HepG2 (cell line): ENCODE data around the gene METTL5. TPM values are rescaled to one million over a fixed set of nuclear protein-coding genes. Genes with fewer than 3 reads are reported as not detected.

Experiments used
- BRD4 ChIP-seq: sonication (generic); formaldehyde crosslinking; IDR thresholded peaks from 2 replicates; pipeline ENCODE4 v1.4.0; 2020; ENCODE audit warnings: missing genetic modification reagents
- MLLT10 ChIP-seq: sonication (generic); formaldehyde crosslinking; IDR thresholded peaks from 2 replicates; pipeline ENCODE4 v1.4.0; 2020; ENCODE audit warnings: missing genetic modification reagents
- NFIB ChIP-seq: sonication (generic); formaldehyde crosslinking; IDR thresholded peaks from 2 replicates; pipeline ENCODE4 v1.9.0; 2021; ENCODE audit warnings: missing genetic modification reagents, mild to moderate bottlenecking, borderline replicate concordance
- NFIC ChIP-seq: IDR thresholded peaks from 2 replicates; pipeline ENCODE4 v1.6.1; 2012; ENCODE audit warnings: mild to moderate bottlenecking, low read length, inconsistent platforms
- NR2F2 ChIP-seq: IDR thresholded peaks from 2 replicates; pipeline ENCODE4 v1.6.1; 2012; ENCODE audit warnings: low read depth, inconsistent platforms, borderline replicate concordance
- PAX8 ChIP-seq: sonication (generic); formaldehyde crosslinking; IDR thresholded peaks from 2 replicates; pipeline ENCODE4 v1.8.0; 2022; ENCODE audit warnings: mild to moderate bottlenecking, missing genetic modification reagents, borderline replicate concordance
- PCBP1 ChIP-seq: fragments of 200-400 bp; formaldehyde crosslinking; IDR thresholded peaks from 2 replicates; pipeline ENCODE4 v1.6.1; 2017; ENCODE audit warnings: mild to moderate bottlenecking, low read depth, low read length, borderline replicate concordance
- POGZ ChIP-seq: sonication (generic); formaldehyde crosslinking; IDR thresholded peaks from 2 replicates; pipeline ENCODE4 v1.4.0; 2020; ENCODE audit warnings: mild to moderate bottlenecking, missing genetic modification reagents
- SAP130 ChIP-seq: IDR thresholded peaks from 2 replicates; pipeline ENCODE4 v1.6.1; 2016; ENCODE audit warnings: low read depth
- SIX4 ChIP-seq: sonication (generic); formaldehyde crosslinking; IDR thresholded peaks from 2 replicates; pipeline ENCODE4 v1.4.0; 2020; ENCODE audit warnings: missing genetic modification reagents
- ZFAT ChIP-seq: sonication (generic); formaldehyde crosslinking; conservative IDR thresholded peaks from 2 replicates; pipeline ENCODE4 v1.8.1; 2023; ENCODE audit warnings: missing genetic modification reagents, inconsistent platforms
- ZNF761 ChIP-seq: sonication (generic); formaldehyde crosslinking; conservative IDR thresholded peaks from 2 replicates; pipeline ENCODE4 v1.4.0; 2020; ENCODE audit warnings: mild to moderate bottlenecking, missing genetic modification reagents
- ZNF878 ChIP-seq: sonication (generic); formaldehyde crosslinking; IDR thresholded peaks from 2 replicates; pipeline ENCODE4 v1.8.1; 2023; ENCODE audit warnings: mild to moderate bottlenecking, missing genetic modification reagents, moderate library complexity
- ZNF891 ChIP-seq: sonication (generic); formaldehyde crosslinking; IDR thresholded peaks from 2 replicates; pipeline ENCODE4 v1.5.0; 2020; ENCODE audit warnings: mild to moderate bottlenecking, missing genetic modification reagents
- polyA plus RNA-seq, 8 experiments: library from polyadenylated mRNA; depleted of rRNA in 3 of 8; stranded (reverse) in 7 of 8; unstranded in 1 of 8; fragments of >200 nt; fragmentation: Illumina TruSeq in 4 of 8; extraction: Trizol in 4 of 8; gene quantifications; 2 replicates each; pipeline versions ENCODE4 v1.2.1 to v1.2.3, GENCODE V29; 2011 to 2016; ENCODE audit warnings: low read depth in 4 of 8, missing spikeins in 1 of 8, mixed read lengths in 1 of 8; ENCODE audit not compliant: insufficient read depth in 1 of 8
- total RNA-seq, 5 experiments: library from RNA; depleted of rRNA; stranded (reverse); fragments of >200 nt; fragmentation: Illumina TruSeq; extraction: Trizol; gene quantifications; 2 replicates each; pipeline ENCODE4 v1.2.3, GENCODE V29; 2016; ENCODE audit warnings: low read depth in 1 of 5
- TF ChIP-seq, protein P1 (sequence below): sonication (generic); formaldehyde crosslinking; IDR thresholded peaks from 2 replicates; pipeline ENCODE4 v1.5.1; 2020; ENCODE audit warnings: missing genetic modification reagents, mild to moderate bottlenecking, borderline replicate concordance
- TF ChIP-seq, protein P2 (sequence below): sonication (generic); formaldehyde crosslinking; IDR thresholded peaks from 2 replicates; pipeline ENCODE4 v1.4.0; 2020; ENCODE audit warnings: missing genetic modification reagents
- TF ChIP-seq, protein P3 (sequence below): sonication (generic); formaldehyde crosslinking; IDR thresholded peaks from 2 replicates; pipeline ENCODE4 v1.5.0; 2020; ENCODE audit warnings: mild to moderate bottlenecking, missing genetic modification reagents
- TF ChIP-seq, protein P4 (sequence below), 2 experiments: sonication (generic) in 1 of 2; formaldehyde crosslinking in 1 of 2; IDR thresholded peaks; 2 replicates each; pipeline versions ENCODE4 v1.4.0 to v1.6.1; 2018 to 2020; ENCODE audit warnings: missing genetic modification reagents in 2 of 2, borderline replicate concordance in 1 of 2, low read depth in 1 of 2, mild to moderate bottlenecking in 1 of 2, missing biosample characterization in 1 of 2

METTL5 gene
- total and polyA plus RNA-seq, 2 of the 13 experiments (the other 11 are each of a cell fraction or from before 2014, with no cell fraction given) = 50.7 to 95.1 TPM

DNA sequence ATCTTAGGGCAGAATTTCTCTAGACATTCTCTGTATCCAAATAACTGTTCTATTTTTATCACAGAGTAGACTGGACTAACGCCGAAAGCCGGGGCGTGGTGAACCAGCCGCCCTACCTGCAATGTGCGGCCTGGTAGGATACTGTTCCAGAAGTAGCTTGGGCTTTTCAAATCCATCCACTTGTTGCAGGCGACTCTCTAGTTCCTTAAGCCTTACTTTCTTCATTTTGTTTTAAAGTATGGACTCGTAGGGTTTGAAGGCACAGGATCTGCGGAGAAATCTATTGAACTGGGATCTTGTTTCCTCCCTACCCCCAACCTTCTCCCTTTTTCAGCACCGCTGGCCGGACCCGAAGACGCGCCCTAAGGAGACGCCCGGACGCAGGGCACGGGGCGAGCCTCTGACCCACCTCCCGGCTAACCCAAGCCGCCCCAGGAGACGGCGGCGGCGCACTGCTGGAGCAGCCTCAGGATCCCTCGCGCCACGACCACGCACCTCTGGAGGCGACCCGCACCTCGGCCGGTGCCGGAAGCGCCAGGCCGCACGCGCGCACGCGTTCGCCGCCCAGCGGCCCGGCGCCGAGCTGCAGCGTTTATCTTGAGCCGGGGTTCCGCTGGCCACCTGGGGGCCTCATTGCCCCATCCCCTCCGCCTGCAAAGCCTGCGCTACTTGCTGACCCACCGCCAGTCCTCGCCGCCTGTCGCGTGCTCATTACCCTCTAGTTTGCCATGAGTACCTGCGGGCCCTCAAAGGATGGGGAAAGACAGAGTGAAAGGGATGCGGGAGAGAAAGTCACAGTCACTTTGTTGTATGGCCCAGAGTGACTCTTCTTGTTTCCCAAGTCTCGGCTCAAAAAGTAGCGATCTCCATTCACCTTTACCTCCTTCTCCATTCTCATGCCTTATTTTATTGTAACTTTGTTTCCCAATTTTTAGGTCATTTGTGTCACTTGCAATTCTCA is at the start of gene METTL5 (continued):
- TF ChIP-seq, protein P1, sequence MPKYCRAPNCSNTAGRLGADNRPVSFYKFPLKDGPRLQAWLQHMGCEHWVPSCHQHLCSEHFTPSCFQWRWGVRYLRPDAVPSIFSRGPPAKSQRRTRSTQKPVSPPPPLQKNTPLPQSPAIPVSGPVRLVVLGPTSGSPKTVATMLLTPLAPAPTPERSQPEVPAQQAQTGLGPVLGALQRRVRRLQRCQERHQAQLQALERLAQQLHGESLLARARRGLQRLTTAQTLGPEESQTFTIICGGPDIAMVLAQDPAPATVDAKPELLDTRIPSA (CRISPR knock-in tag) = no peak
- TF ChIP-seq PAX8 (peak; percentile 93; the same call in 1 of the 2 replicates), NFIB (CRISPR knock-in tag) (no peak), SIX4 (no peak), ZNF761 (peak; percentile 77; the same call in 1 of the 2 replicates), ZFAT (no peak; the same call in 1 of the 2 replicates), POGZ (CRISPR knock-in tag) (peak; percentile 93), ZNF878 (CRISPR knock-in tag) (peak; percentile 96; the same call in 1 of the 2 replicates), BRD4 (CRISPR knock-in tag) (peak; percentile 93; the same call in 1 of the 2 replicates), PCBP1 (no peak), SAP130 (CRISPR knock-in tag) (peak; percentile 93), NFIC (0 out of 2 replicates have a peak, but pooled peaks have one; percentile 27), MLLT10 (CRISPR knock-in tag) (no peak), ZNF891 (CRISPR knock-in tag) (peak; percentile 97), NR2F2 (peak; percentile 15; the same call in 1 of the 2 replicates)
- TF ChIP-seq, protein P2, sequence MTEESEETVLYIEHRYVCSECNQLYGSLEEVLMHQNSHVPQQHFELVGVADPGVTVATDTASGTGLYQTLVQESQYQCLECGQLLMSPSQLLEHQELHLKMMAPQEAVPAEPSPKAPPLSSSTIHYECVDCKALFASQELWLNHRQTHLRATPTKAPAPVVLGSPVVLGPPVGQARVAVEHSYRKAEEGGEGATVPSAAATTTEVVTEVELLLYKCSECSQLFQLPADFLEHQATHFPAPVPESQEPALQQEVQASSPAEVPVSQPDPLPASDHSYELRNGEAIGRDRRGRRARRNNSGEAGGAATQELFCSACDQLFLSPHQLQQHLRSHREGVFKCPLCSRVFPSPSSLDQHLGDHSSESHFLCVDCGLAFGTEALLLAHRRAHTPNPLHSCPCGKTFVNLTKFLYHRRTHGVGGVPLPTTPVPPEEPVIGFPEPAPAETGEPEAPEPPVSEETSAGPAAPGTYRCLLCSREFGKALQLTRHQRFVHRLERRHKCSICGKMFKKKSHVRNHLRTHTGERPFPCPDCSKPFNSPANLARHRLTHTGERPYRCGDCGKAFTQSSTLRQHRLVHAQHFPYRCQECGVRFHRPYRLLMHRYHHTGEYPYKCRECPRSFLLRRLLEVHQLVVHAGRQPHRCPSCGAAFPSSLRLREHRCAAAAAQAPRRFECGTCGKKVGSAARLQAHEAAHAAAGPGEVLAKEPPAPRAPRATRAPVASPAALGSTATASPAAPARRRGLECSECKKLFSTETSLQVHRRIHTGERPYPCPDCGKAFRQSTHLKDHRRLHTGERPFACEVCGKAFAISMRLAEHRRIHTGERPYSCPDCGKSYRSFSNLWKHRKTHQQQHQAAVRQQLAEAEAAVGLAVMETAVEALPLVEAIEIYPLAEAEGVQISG (CRISPR knock-in tag) = peak; percentile 99
- TF ChIP-seq, protein P3, sequence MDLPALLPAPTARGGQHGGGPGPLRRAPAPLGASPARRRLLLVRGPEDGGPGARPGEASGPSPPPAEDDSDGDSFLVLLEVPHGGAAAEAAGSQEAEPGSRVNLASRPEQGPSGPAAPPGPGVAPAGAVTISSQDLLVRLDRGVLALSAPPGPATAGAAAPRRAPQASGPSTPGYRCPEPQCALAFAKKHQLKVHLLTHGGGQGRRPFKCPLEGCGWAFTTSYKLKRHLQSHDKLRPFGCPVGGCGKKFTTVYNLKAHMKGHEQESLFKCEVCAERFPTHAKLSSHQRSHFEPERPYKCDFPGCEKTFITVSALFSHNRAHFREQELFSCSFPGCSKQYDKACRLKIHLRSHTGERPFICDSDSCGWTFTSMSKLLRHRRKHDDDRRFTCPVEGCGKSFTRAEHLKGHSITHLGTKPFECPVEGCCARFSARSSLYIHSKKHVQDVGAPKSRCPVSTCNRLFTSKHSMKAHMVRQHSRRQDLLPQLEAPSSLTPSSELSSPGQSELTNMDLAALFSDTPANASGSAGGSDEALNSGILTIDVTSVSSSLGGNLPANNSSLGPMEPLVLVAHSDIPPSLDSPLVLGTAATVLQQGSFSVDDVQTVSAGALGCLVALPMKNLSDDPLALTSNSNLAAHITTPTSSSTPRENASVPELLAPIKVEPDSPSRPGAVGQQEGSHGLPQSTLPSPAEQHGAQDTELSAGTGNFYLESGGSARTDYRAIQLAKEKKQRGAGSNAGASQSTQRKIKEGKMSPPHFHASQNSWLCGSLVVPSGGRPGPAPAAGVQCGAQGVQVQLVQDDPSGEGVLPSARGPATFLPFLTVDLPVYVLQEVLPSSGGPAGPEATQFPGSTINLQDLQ (CRISPR knock-in tag) = peak; percentile 97
- TF ChIP-seq, protein P4, sequence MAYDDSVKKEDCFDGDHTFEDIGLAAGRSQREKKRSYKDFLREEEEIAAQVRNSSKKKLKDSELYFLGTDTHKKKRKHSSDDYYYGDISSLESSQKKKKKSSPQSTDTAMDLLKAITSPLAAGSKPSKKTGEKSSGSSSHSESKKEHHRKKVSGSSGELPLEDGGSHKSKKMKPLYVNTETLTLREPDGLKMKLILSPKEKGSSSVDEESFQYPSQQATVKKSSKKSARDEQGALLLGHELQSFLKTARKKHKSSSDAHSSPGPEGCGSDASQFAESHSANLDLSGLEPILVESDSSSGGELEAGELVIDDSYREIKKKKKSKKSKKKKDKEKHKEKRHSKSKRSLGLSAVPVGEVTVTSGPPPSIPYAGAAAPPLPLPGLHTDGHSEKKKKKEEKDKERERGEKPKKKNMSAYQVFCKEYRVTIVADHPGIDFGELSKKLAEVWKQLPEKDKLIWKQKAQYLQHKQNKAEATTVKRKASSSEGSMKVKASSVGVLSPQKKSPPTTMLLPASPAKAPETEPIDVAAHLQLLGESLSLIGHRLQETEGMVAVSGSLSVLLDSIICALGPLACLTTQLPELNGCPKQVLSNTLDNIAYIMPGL (CRISPR knock-in tag; IDR thresholded peaks at IDR 0.05; ENCODE audit: borderline replicate concordance in 1 of 2, low read depth in 1 of 2) = peak; percentile 99 to 100
